GM23338 (cell line): ENCODE measurements around the gene APOL5. TPM values are rescaled to one million over a fixed set of nuclear protein-coding genes. Genes with fewer than 3 reads are reported as not detected.

Experiments
- ATAC-seq: fragments of 200-7000 bp; cut with Tn5 transposase; 3 replicates; pipeline ENCODE4 v1.9.1; 2020
- DNase-seq: peaks from one replicate; pipeline ENCODE4 v3.0.0-alpha.2; 2015; ENCODE audit warnings: low spot score
- H2AFZ ChIP-seq: fragments of 200-600 bp; sonication (generic); 2 replicates; pipeline ENCODE4 v1.8.0; 2016; ENCODE audit warnings: antibody characterized with exemption, mild to moderate bottlenecking, moderate library complexity
- H3F3A ChIP-seq: fragments of 200-600 bp; sonication (generic); replicated peaks from 2 replicates; pipeline ENCODE4 v1.8.0; 2017; ENCODE audit warnings: antibody characterized with exemption, mixed run types, low read depth
- H3K27ac ChIP-seq: fragments of 200-600 bp; sonication (generic); 2 replicates; pipeline ENCODE4 v1.6.1; 2016; ENCODE audit warnings: low read depth
- H3K27me3 ChIP-seq: fragments of 200-600 bp; sonication (generic); 2 replicates; pipeline ENCODE4 v1.8.0; 2016; ENCODE audit warnings: mild to moderate bottlenecking, mixed run types, moderate library complexity; ENCODE audit not compliant: insufficient read depth
- H3K36me3 ChIP-seq: fragments of 200-600 bp; sonication (generic); 2 replicates; pipeline ENCODE4 v1.8.0; 2016; ENCODE audit warnings: mild to moderate bottlenecking; ENCODE audit not compliant: insufficient read depth
- H3K4me1 ChIP-seq: fragments of 200-600 bp; sonication (generic); 2 replicates; pipeline ENCODE4 v1.8.0; 2016; ENCODE audit warnings: mild to moderate bottlenecking, moderate library complexity; ENCODE audit not compliant: insufficient read depth
- H3K4me2 ChIP-seq: fragments of 200-600 bp; sonication (generic); 2 replicates; pipeline ENCODE4 v1.7.1; 2017; ENCODE audit warnings: mixed run types
- H3K4me3 ChIP-seq: fragments of 200-600 bp; sonication (generic); 2 replicates; pipeline ENCODE4 v1.6.1; 2016; ENCODE audit warnings: mixed run types
- H3K79me2 ChIP-seq: fragments of 200-600 bp; sonication (generic); replicated peaks from 2 replicates; pipeline ENCODE4 v1.8.0; 2017; ENCODE audit warnings: mild to moderate bottlenecking; ENCODE audit not compliant: insufficient read depth
- H3K9me2 ChIP-seq: fragments of 200-600 bp; sonication (generic); 2 replicates; pipeline ENCODE4 v1.8.0; 2017; ENCODE audit not compliant: insufficient read depth
- H4K20me1 ChIP-seq: fragments of 200-600 bp; sonication (generic); replicated peaks from 2 replicates; pipeline ENCODE4 v1.8.0; 2017; ENCODE audit warnings: mild to moderate bottlenecking; ENCODE audit not compliant: insufficient read depth
- H3K27ac Mint-ChIP-seq: 2 replicates; pipeline ENCODE4 v1.8.0; 2020; ENCODE audit warnings: inconsistent platforms, mild to moderate bottlenecking, moderate library complexity, mixed read lengths
- H3K27me3 Mint-ChIP-seq: 3 replicates; pipeline ENCODE4 v1.8.0; 2022; ENCODE audit warnings: low read depth, mild to moderate bottlenecking, moderate library complexity, mixed read lengths, inconsistent platforms; ENCODE audit not compliant: insufficient read depth, poor library complexity
- H3K36me3 Mint-ChIP-seq: 3 replicates; pipeline ENCODE4 v1.8.0; 2021; ENCODE audit warnings: low read depth, mild to moderate bottlenecking, inconsistent platforms, moderate library complexity, mixed read lengths
- H3K4me1 Mint-ChIP-seq: 3 replicates; pipeline ENCODE4 v1.8.0; 2020; ENCODE audit warnings: mild to moderate bottlenecking, inconsistent platforms, mixed read lengths
- H3K4me3 Mint-ChIP-seq: 3 replicates; pipeline ENCODE4 v1.8.0; 2021; ENCODE audit warnings: moderate library complexity, mild to moderate bottlenecking, inconsistent platforms, mixed read lengths
- H3K9me3 Mint-ChIP-seq: 3 replicates; pipeline ENCODE4 v1.8.0; 2020; ENCODE audit warnings: moderate library complexity, mild to moderate bottlenecking, inconsistent platforms, mixed read lengths
- EZH2phosphoT487 ChIP-seq: fragments of 200-600 bp; sonication (generic); IDR thresholded peaks from one replicate; pipeline ENCODE4 v1.8.1; 2018; ENCODE audit warnings: antibody characterized with exemption; ENCODE audit not compliant: unreplicated experiment
- JUNB ChIP-seq: IDR thresholded peaks from one replicate; pipeline ENCODE4 v1.6.1; 2016; ENCODE audit warnings: antibody characterized with exemption; ENCODE audit not compliant: unreplicated experiment
- NANOG ChIP-seq: IDR thresholded peaks from 2 replicates; pipeline ENCODE4 v1.6.1; 2016; ENCODE audit warnings: antibody characterized with exemption, borderline replicate concordance
- POLR2AphosphoS5 ChIP-seq: IDR thresholded peaks from 2 replicates; pipeline ENCODE4 v1.6.1; 2016; ENCODE audit warnings: antibody characterized with exemption, low read depth
- STAT1 ChIP-seq: IDR thresholded peaks from one replicate; pipeline ENCODE4 v1.6.1; 2016; ENCODE audit warnings: antibody characterized with exemption; ENCODE audit not compliant: unreplicated experiment
- ZNF114 ChIP-seq: fragments of 250-450 bp; sonication (Bioruptor Pico); IDR thresholded peaks from 2 replicates; pipeline ENCODE4 v1.5.0; 2020; ENCODE audit warnings: mild to moderate bottlenecking, moderate library complexity
- polyA plus RNA-seq: library from polyadenylated mRNA; unstranded; fragments of >200 nt; fragmentation: Nextera tagmentation; extraction: Ambion mirVana; gene quantifications from 2 replicates; pipeline ENCODE4 v1.2.1, GENCODE V29; 2016
- total RNA-seq: library from RNA; depleted of rRNA; stranded (reverse); fragments of >200 nt; shearing (Covaris generic); gene quantifications from 2 replicates; pipeline ENCODE4 v1.2.3, GENCODE V29; 2014
- TF ChIP-seq, protein P1 (sequence below): IDR thresholded peaks from 2 replicates; pipeline ENCODE4 v1.6.1; 2016; ENCODE audit warnings: antibody characterized with exemption
- TF ChIP-seq, protein P2 (sequence below): fragments of 250-450 bp; sonication (Bioruptor Pico); IDR thresholded peaks from 2 replicates; pipeline ENCODE4 v1.5.0; 2020; ENCODE audit warnings: mild to moderate bottlenecking, moderate library complexity
- TF ChIP-seq, protein P3 (sequence below): IDR thresholded peaks from one replicate; pipeline ENCODE4 v1.6.1; 2018; ENCODE audit warnings: antibody characterized with exemption; ENCODE audit not compliant: unreplicated experiment

The APOL5 gene
- total and polyA plus RNA-seq, 2 experiments from 2014 or later: not detected

- TF ChIP-seq, protein P1, sequence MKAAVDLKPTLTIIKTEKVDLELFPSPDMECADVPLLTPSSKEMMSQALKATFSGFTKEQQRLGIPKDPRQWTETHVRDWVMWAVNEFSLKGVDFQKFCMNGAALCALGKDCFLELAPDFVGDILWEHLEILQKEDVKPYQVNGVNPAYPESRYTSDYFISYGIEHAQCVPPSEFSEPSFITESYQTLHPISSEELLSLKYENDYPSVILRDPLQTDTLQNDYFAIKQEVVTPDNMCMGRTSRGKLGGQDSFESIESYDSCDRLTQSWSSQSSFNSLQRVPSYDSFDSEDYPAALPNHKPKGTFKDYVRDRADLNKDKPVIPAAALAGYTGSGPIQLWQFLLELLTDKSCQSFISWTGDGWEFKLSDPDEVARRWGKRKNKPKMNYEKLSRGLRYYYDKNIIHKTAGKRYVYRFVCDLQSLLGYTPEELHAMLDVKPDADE: no peak
- TF ChIP-seq ZNF114 (no peak), EZH2phosphoT487 (no peak), JUNB (no peak)
- TF ChIP-seq, protein P2, sequence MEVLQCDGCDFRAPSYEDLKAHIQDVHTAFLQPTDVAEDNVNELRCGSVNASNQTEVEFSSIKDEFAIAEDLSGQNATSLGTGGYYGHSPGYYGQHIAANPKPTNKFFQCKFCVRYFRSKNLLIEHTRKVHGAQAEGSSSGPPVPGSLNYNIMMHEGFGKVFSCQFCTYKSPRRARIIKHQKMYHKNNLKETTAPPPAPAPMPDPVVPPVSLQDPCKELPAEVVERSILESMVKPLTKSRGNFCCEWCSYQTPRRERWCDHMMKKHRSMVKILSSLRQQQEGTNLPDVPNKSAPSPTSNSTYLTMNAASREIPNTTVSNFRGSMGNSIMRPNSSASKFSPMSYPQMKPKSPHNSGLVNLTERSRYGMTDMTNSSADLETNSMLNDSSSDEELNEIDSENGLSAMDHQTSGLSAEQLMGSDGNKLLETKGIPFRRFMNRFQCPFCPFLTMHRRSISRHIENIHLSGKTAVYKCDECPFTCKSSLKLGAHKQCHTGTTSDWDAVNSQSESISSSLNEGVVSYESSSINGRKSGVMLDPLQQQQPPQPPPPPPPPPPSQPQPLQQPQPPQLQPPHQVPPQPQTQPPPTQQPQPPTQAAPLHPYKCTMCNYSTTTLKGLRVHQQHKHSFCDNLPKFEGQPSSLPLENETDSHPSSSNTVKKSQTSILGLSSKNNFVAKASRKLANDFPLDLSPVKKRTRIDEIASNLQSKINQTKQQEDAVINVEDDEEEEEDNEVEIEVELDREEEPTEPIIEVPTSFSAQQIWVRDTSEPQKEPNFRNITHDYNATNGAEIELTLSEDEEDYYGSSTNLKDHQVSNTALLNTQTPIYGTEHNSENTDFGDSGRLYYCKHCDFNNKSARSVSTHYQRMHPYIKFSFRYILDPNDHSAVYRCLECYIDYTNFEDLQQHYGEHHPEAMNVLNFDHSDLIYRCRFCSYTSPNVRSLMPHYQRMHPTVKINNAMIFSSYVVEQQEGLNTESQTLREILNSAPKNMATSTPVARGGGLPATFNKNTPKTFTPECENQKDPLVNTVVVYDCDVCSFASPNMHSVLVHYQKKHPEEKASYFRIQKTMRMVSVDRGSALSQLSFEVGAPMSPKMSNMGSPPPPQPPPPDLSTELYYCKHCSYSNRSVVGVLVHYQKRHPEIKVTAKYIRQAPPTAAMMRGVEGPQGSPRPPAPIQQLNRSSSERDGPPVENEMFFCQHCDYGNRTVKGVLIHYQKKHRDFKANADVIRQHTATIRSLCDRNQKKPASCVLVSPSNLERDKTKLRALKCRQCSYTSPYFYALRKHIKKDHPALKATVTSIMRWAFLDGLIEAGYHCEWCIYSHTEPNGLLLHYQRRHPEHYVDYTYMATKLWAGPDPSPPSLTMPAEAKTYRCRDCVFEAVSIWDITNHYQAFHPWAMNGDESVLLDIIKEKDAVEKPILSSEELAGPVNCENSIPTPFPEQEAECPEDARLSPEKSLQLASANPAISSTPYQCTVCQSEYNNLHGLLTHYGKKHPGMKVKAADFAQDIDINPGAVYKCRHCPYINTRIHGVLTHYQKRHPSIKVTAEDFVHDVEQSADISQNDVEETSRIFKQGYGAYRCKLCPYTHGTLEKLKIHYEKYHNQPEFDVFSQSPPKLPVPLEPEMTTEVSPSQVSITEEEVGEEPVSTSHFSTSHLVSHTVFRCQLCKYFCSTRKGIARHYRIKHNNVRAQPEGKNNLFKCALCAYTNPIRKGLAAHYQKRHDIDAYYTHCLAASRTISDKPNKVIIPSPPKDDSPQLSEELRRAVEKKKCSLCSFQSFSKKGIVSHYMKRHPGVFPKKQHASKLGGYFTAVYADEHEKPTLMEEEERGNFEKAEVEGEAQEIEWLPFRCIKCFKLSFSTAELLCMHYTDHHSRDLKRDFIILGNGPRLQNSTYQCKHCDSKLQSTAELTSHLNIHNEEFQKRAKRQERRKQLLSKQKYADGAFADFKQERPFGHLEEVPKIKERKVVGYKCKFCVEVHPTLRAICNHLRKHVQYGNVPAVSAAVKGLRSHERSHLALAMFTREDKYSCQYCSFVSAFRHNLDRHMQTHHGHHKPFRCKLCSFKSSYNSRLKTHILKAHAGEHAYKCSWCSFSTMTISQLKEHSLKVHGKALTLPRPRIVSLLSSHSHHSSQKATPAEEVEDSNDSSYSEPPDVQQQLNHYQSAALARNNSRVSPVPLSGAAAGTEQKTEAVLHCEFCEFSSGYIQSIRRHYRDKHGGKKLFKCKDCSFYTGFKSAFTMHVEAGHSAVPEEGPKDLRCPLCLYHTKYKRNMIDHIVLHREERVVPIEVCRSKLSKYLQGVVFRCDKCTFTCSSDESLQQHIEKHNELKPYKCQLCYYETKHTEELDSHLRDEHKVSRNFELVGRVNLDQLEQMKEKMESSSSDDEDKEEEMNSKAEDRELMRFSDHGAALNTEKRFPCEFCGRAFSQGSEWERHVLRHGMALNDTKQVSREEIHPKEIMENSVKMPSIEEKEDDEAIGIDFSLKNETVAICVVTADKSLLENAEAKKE (CRISPR knock-in tag): no peak
Observed at GRCh38 chr22:35736166-35736565, 18.5 kb downstream of the APOL5 start (continued).

- Histone ChIP-seq H3F3A (no peaks in the 10 kb centered on the region), H3K9me2 (no peaks in the 10 kb centered on the region), H2AFZ (no peak overlapping the region), H3K79me2 (no peaks in the 10 kb centered on the region), H3K4me3 (no peak overlapping the region), H4K20me1 (0 out of 2 replicates have a peak, but pooled peaks cover 4% of the 10 kb centered on the region), H3K36me3 (no peaks in the 10 kb centered on the region), H3K27me3 (no peaks in the 10 kb centered on the region), H3K4me1 (no peaks in the 10 kb centered on the region; the same call in 1 of the 2 replicates), H3K4me2 (no peak overlapping the region), H3K27ac (no peak overlapping the region)
- peaks cover 16% of the 10 kb centered on the region; the same call in 2 of the 3 replicates for H3K4me1 Mint-ChIP-seq
- no peak overlapping the region for H3K4me3 Mint-ChIP-seq
- H3K27ac Mint-ChIP-seq: no peak overlapping the region
- DNase-seq: no peak
- no peak for ATAC-seq
- peaks cover 7% of the 10 kb centered on the region; the same call in 1 of the 3 replicates for H3K9me3 Mint-ChIP-seq
- peaks cover 36% of the 10 kb centered on the region for H3K36me3 Mint-ChIP-seq
- peaks cover 6% of the 10 kb centered on the region for H3K27me3 Mint-ChIP-seq
- TF ChIP-seq, protein P3, sequence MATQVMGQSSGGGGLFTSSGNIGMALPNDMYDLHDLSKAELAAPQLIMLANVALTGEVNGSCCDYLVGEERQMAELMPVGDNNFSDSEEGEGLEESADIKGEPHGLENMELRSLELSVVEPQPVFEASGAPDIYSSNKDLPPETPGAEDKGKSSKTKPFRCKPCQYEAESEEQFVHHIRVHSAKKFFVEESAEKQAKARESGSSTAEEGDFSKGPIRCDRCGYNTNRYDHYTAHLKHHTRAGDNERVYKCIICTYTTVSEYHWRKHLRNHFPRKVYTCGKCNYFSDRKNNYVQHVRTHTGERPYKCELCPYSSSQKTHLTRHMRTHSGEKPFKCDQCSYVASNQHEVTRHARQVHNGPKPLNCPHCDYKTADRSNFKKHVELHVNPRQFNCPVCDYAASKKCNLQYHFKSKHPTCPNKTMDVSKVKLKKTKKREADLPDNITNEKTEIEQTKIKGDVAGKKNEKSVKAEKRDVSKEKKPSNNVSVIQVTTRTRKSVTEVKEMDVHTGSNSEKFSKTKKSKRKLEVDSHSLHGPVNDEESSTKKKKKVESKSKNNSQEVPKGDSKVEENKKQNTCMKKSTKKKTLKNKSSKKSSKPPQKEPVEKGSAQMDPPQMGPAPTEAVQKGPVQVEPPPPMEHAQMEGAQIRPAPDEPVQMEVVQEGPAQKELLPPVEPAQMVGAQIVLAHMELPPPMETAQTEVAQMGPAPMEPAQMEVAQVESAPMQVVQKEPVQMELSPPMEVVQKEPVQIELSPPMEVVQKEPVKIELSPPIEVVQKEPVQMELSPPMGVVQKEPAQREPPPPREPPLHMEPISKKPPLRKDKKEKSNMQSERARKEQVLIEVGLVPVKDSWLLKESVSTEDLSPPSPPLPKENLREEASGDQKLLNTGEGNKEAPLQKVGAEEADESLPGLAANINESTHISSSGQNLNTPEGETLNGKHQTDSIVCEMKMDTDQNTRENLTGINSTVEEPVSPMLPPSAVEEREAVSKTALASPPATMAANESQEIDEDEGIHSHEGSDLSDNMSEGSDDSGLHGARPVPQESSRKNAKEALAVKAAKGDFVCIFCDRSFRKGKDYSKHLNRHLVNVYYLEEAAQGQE: no peak
- no peak for TF ChIP-seq POLR2AphosphoS5
- no peak for TF ChIP-seq STAT1
- TF ChIP-seq NANOG: no peak
Observed at GRCh38 chr22:35736701-35737100, 19.0 kb downstream of the APOL5 start.
